Left lung (tissue), 10 donors: ENCODE measurements around the gene NCK1. TPM values are rescaled to one million over a fixed set of nuclear protein-coding genes. Genes with fewer than 3 reads are reported as not detected.
A peak's percentile ranks its signal among the peaks of the same experiment; 100 is the strongest.

Experiments
- ATAC-seq: fragments of 200-7000 bp; cut with Tn5 transposase; one replicate; pipeline ENCODE4 v1.9.1; 2020; ENCODE audit warnings: moderate library complexity
- DNase-seq, 4 donors: peaks; one replicate each; pipeline ENCODE4 v3.0.0-alpha.2; 2013 to 2020
- H3K27ac ChIP-seq, 2 donors: fragments of 200-600 bp; sonication (generic) in 1 of 2; one replicate each; pipeline versions ENCODE4 v1.5.0 to v1.8.0; 2020 to 2021
- H3K27me3 ChIP-seq, 2 donors: fragments of 200-600 bp; sonication (generic) in 1 of 2; one replicate each; pipeline versions ENCODE4 v1.5.0 to v1.8.0; 2020 to 2021
- H3K36me3 ChIP-seq, 2 donors: fragments of 200-600 bp; sonication (generic) in 1 of 2; one replicate each; pipeline versions ENCODE4 v1.5.0 to v1.8.0; 2020 to 2021
- H3K4me1 ChIP-seq, 2 donors: fragments of 200-600 bp; one replicate each; pipeline ENCODE4 v1.8.0; 2021
- H3K4me3 ChIP-seq, 2 donors: fragments of 200-600 bp; sonication (generic) in 1 of 2; one replicate each; pipeline versions ENCODE4 v1.5.0 to v1.8.0; 2020 to 2021; ENCODE audit warnings: mild to moderate bottlenecking in 1 of 2
- H3K9me3 ChIP-seq, 2 donors: fragments of 200-600 bp; sonication (generic) in 1 of 2; one replicate each; pipeline versions ENCODE4 v1.5.0 to v1.8.0; 2020 to 2021
- CTCF ChIP-seq, 2 donors: fragments of 200-600 bp; sonication (generic) in 1 of 2; IDR thresholded peaks; one replicate each; pipeline versions ENCODE4 v1.5.0 to v1.8.0; 2021; ENCODE audit warnings: antibody characterized with exemption in 2 of 2
- intact Hi-C, 2 donors: fragments of 100-400 bp; cut with DNase I; formaldehyde crosslinking; loops; one replicate each; pipeline versions ENCODE4 v1.11.2 to v1.14.2; 2022
- polyA plus RNA-seq, 6 donors: library from polyadenylated mRNA; unstranded; fragments of 120-200 nt; gene quantifications; one replicate each; pipeline ENCODE4 v1.2.1, GENCODE V29; 2013; ENCODE audit not compliant: insufficient read length in 6 of 6
- total RNA-seq, 2 donors: library from RNA; stranded (reverse); fragmentation: NEBNext Ultra II Directional; extraction: Animal tissue kit (Norgen Biotek cat#: 25700); gene quantifications; one replicate each; pipeline ENCODE4 v1.2.1, GENCODE V29; 2021
- donor health status: DM: no; HTN: yes; CAD: no.
- donor health status: DM: no; HTN: no; CAD: no.

The NCK1 gene
- total and polyA plus RNA-seq, 8 donors = 31.9 to 54.6 (median 47.7) TPM

GRCh38 chr3:136835813-136836510 is 26.0 kb upstream of the NCK1 start:
- Histone ChIP-seq H3K27ac (peak overlapping the region in 1 of 2 donors; percentile 4), H3K4me3 (no peak overlapping the region), H3K27me3 (no peaks in the 10 kb centered on the region), H3K36me3 (no peaks in the 10 kb centered on the region), H3K9me3 (no peaks in the 10 kb centered on the region), H3K4me1 (peaks cover 5 to 19% of the 10 kb centered on the region in 2 donors)
- intact Hi-C loops = no loop called here
- ATAC-seq = no peak
- no peak for DNase-seq
- no peak for TF ChIP-seq CTCF (IDR thresholded peaks at IDR 0.05)

GRCh38 chr3:136836511-136837156 is 25.4 kb upstream of the NCK1 start:
- intact Hi-C loops = no loop called here
- Histone ChIP-seq H3K36me3 (no peaks in the 10 kb centered on the region), H3K4me3 (no peak overlapping the region), H3K4me1 (peaks cover 5 to 19% of the 10 kb centered on the region in 2 donors), H3K9me3 (no peaks in the 10 kb centered on the region), H3K27ac (peak overlapping the region in 1 of 2 donors; percentile 4), H3K27me3 (no peaks in the 10 kb centered on the region)
- TF ChIP-seq CTCF (IDR thresholded peaks at IDR 0.05) = no peak
- DNase-seq (no peak), ATAC-seq (no peak)

- H3K4me3 ChIP-seq = no peak overlapping the region
- no peaks in the 10 kb centered on the region for H3K9me3 ChIP-seq
- H3K36me3 ChIP-seq = no peaks in the 10 kb centered on the region
- no peaks in the 10 kb centered on the region for H3K27me3 ChIP-seq
- DNase-seq = no peak
- intact Hi-C loops = no loop called here
- ATAC-seq = no peak
- TF ChIP-seq CTCF (IDR thresholded peaks at IDR 0.05) = no peak
- peaks cover 5 to 19% of the 10 kb centered on the region in 2 donors for H3K4me1 ChIP-seq
- H3K27ac ChIP-seq = peak overlapping the region in 1 of 2 donors; percentile 37
These were observed 23.1 kb upstream of the NCK1 start for GRCh38 chr3:136838641-136839555.

- intact Hi-C loops = no loop called here
- H3K27ac ChIP-seq = peak overlapping the region in 1 of 2 donors; percentile 37
- no peak overlapping the region for H3K4me3 ChIP-seq
- DNase-seq (no peak), ATAC-seq (no peak)
- H3K4me1 ChIP-seq = peaks cover 5 to 19% of the 10 kb centered on the region in 2 donors
- no peaks in the 10 kb centered on the region for H3K36me3 ChIP-seq
- H3K27me3 ChIP-seq = no peaks in the 10 kb centered on the region
- no peaks in the 10 kb centered on the region for H3K9me3 ChIP-seq
- TF ChIP-seq CTCF (IDR thresholded peaks at IDR 0.05) = no peak
These were observed 22.5 kb upstream of the NCK1 start for GRCh38 chr3:136839556-136839931.

- H3K4me3 ChIP-seq = no peak overlapping the region
- DNase-seq (no peak), ATAC-seq (no peak)
- H3K27ac ChIP-seq = no peak overlapping the region
- no peaks in the 10 kb centered on the region for H3K9me3 ChIP-seq
- no peak for TF ChIP-seq CTCF (IDR thresholded peaks at IDR 0.05)
- H3K36me3 ChIP-seq = no peaks in the 10 kb centered on the region
- peaks cover 5 to 17% of the 10 kb centered on the region in 2 donors for H3K4me1 ChIP-seq
- intact Hi-C loops = no loop called here
- H3K27me3 ChIP-seq = no peaks in the 10 kb centered on the region
These were observed 21.8 kb upstream of the NCK1 start for GRCh38 chr3:136840252-136840651.
